ENCODE measurements around the gene PHLDB1. TPM values are rescaled to one million over a fixed set of nuclear protein-coding genes. Genes with fewer than 3 reads are reported as not detected.
"Not testable (repeated sequence)": the region's sequence is repeated elsewhere in the genome, so short reads cannot be mapped to it uniquely, and the experiment has no call there.

The PHLDB1 gene
- total RNA-seq, 1 experiment from 2014 or later, result 76.7 TPM

GRCh38 chr11:118605116-118605867, 2.1 kb upstream of the PHLDB1 start:
- no peak for DNase-seq (ENCODE audit: low read depth)

- no peak for DNase-seq (ENCODE audit: low read depth)
Observed at GRCh38 chr11:118606157-118606843, 1.1 kb upstream of the PHLDB1 start.

GRCh38 chr11:118606844-118607228, 579 bp upstream of the PHLDB1 start:
- DNase-seq (ENCODE audit: low read depth), result no peak

GRCh38 chr11:118608360-118609227, 1.2 kb downstream of the PHLDB1 start:
- DNase-seq (ENCODE audit: low read depth), result peak; percentile 75

- DNase-seq (ENCODE audit: low read depth), result no peak
Observed at GRCh38 chr11:118609380-118610224, 2.2 kb downstream of the PHLDB1 start.

GRCh38 chr11:118610225-118610772, 2.9 kb downstream of the PHLDB1 start:
- DNase-seq (ENCODE audit: low read depth), result no peak

- DNase-seq (ENCODE audit: low read depth), result no peak
Observed at GRCh38 chr11:118610773-118611432, 3.5 kb downstream of the PHLDB1 start.

GRCh38 chr11:118611433-118611795, 4.0 kb downstream of the PHLDB1 start:
- not testable (repeated sequence) for DNase-seq (ENCODE audit: low read depth)

GRCh38 chr11:118612378-118612777, 5.0 kb downstream of the PHLDB1 start:
- no peak for DNase-seq (ENCODE audit: low read depth)

GRCh38 chr11:118614511-118614910, 7.1 kb downstream of the PHLDB1 start:
- DNase-seq (ENCODE audit: low read depth), result no peak

- peak; percentile 78 for DNase-seq (ENCODE audit: low read depth)
Observed at GRCh38 chr11:118615282-118615975, 8.0 kb downstream of the PHLDB1 start.

GRCh38 chr11:118615976-118616371, 8.6 kb downstream of the PHLDB1 start:
- DNase-seq (ENCODE audit: low read depth), result peak; percentile 31

- peak; percentile 84 for DNase-seq (ENCODE audit: low read depth)
Observed at GRCh38 chr11:118618115-118618990, 10.9 kb downstream of the PHLDB1 start.

- peak; percentile 89 for DNase-seq (ENCODE audit: low read depth)
Observed at GRCh38 chr11:118618991-118619375, 11.6 kb downstream of the PHLDB1 start.

- peak; percentile 98 for DNase-seq (ENCODE audit: low read depth)
Observed at GRCh38 chr11:118619444-118620197, 12.2 kb downstream of the PHLDB1 start.

- peak; percentile 54 for DNase-seq (ENCODE audit: low read depth)
Observed at GRCh38 chr11:118620529-118621070, 13.2 kb downstream of the PHLDB1 start.

GRCh38 chr11:118621071-118621783, 13.8 kb downstream of the PHLDB1 start:
- DNase-seq (ENCODE audit: low read depth), result peak; percentile 94
